ENCODE results near the gene TMEM92.
"Not testable (repeated sequence)": the region's sequence is repeated elsewhere in the genome, so short reads cannot be mapped to it uniquely, and the experiment has no call there.

The TMEM92 gene

GRCh38 chr17:50276588-50277356 is 2.5 kb downstream of the TMEM92 start:
- DNase-seq (ENCODE audit: low spot score), result no peak

- DNase-seq (ENCODE audit: low spot score), result no peak
Measured at GRCh38 chr17:50277357-50277754, 3.1 kb downstream of the TMEM92 start.

- no peak for DNase-seq (ENCODE audit: low spot score)
Measured at GRCh38 chr17:50278526-50279180, 4.4 kb downstream of the TMEM92 start.

GRCh38 chr17:50279181-50279526 is 4.9 kb downstream of the TMEM92 start:
- DNase-seq (ENCODE audit: low spot score), result peak; percentile 22

- DNase-seq (ENCODE audit: low spot score), result no peak
Measured at GRCh38 chr17:50279639-50280038, 5.4 kb downstream of the TMEM92 start.

- no peak for DNase-seq (ENCODE audit: low spot score)
Measured at GRCh38 chr17:50280068-50280467, 5.8 kb downstream of the TMEM92 start.

GRCh38 chr17:50280801-50281441 is 6.7 kb downstream of the TMEM92 start:
- DNase-seq (ENCODE audit: low spot score), result no peak

- DNase-seq (ENCODE audit: low spot score), result no peak
Measured at GRCh38 chr17:50281739-50282401, 7.6 kb downstream of the TMEM92 start.

- DNase-seq (ENCODE audit: low spot score), result no peak
Measured at GRCh38 chr17:50283246-50283645, 9.0 kb downstream of the TMEM92 start.

- DNase-seq (ENCODE audit: low spot score), result no peak
Measured at GRCh38 chr17:50283714-50284113, 9.4 kb downstream of the TMEM92 start.

- no peak for DNase-seq (ENCODE audit: low spot score)
Measured at GRCh38 chr17:50285941-50286340, 11.7 kb downstream of the TMEM92 start.

GRCh38 chr17:50287302-50287701 is 13.0 kb downstream of the TMEM92 start:
- DNase-seq (ENCODE audit: low spot score), result not testable (repeated sequence)

GRCh38 chr17:50288306-50288705 is 14.0 kb downstream of the TMEM92 start:
- DNase-seq (ENCODE audit: low spot score), result no peak

GRCh38 chr17:50289278-50289677 is 15.0 kb downstream of the TMEM92 start:
- no peak for DNase-seq (ENCODE audit: low spot score)

- DNase-seq (ENCODE audit: low spot score), result peak; percentile 94
Measured at GRCh38 chr17:50289991-50290702, 15.9 kb downstream of the TMEM92 start.

GRCh38 chr17:50290933-50291332 is 16.7 kb downstream of the TMEM92 start:
- no peak for DNase-seq (ENCODE audit: low spot score)

- no peak for DNase-seq (ENCODE audit: low spot score)
Measured at GRCh38 chr17:50292465-50292864, 18.2 kb downstream of the TMEM92 start.

- DNase-seq (ENCODE audit: low spot score), result no peak
Measured at GRCh38 chr17:50295021-50295420, 20.8 kb downstream of the TMEM92 start.

GRCh38 chr17:50297407-50297865 is 23.2 kb downstream of the TMEM92 start:
- peak; percentile 69 for DNase-seq (ENCODE audit: low spot score)

- DNase-seq (ENCODE audit: low spot score), result no peak
Measured at GRCh38 chr17:50298018-50298417, 23.8 kb downstream of the TMEM92 start.

- DNase-seq (ENCODE audit: low spot score), result no peak
Measured at GRCh38 chr17:50299776-50300175, 25.5 kb downstream of the TMEM92 start.

- not testable (repeated sequence) for DNase-seq (ENCODE audit: low spot score)
Measured at GRCh38 chr17:50300824-50301223, 26.6 kb downstream of the TMEM92 start.

Measured in RKO (cell line).